Large intestine (tissue), 3 donors: ENCODE measurements around the gene GABRD. TPM values are rescaled to one million over a fixed set of nuclear protein-coding genes. Genes with fewer than 3 reads are reported as not detected.

ENCODE experiments used
- DNase-seq, 2 donors: peaks; one replicate each; pipeline versions ENCODE4 v3.0.0 to v3.0.0-alpha.2; 2013
- H3K27ac ChIP-seq: one replicate; pipeline ENCODE4 v1.5.1; 2013; ENCODE audit warnings: low read length
- H3K27me3 ChIP-seq: 2 replicates; pipeline ENCODE4 v1.6.1; 2013; ENCODE audit warnings: low read length; ENCODE audit not compliant: control insufficient read depth, insufficient read depth
- H3K36me3 ChIP-seq: 2 replicates; pipeline ENCODE4 v1.6.1; 2013; ENCODE audit warnings: low read length; ENCODE audit not compliant: control insufficient read depth, insufficient read depth
- H3K4me1 ChIP-seq: one replicate; pipeline ENCODE4 v1.6.1; 2013; ENCODE audit warnings: low read length; ENCODE audit not compliant: control insufficient read depth, insufficient read depth
- H3K4me3 ChIP-seq: one replicate; pipeline ENCODE4 v1.5.1; 2013; ENCODE audit warnings: low read length
- H3K9me3 ChIP-seq: one replicate; pipeline ENCODE4 v1.6.1; 2013; ENCODE audit warnings: mild to moderate bottlenecking, low read depth, low read length, moderate library complexity; ENCODE audit not compliant: control insufficient read depth
- WGBS: methylation state at CpG from one replicate; pipeline ENCODE4 v1.1.5; 2013; ENCODE audit warnings: low lambda C conversion rate; ENCODE audit not compliant: insufficient coverage; 5-methylcytosine and 5-hydroxymethylcytosine counted together
- polyA plus RNA-seq: library from polyadenylated mRNA; unstranded; fragments of 120-200 nt; gene quantifications from one replicate; pipeline ENCODE4 v1.2.1, GENCODE V29; 2013

Gene GABRD
- polyA plus RNA-seq, 1 donor: 0.54 TPM

- Histone ChIP-seq H3K27me3 (peaks cover 3% of the 10 kb centered on the region), H3K9me3 (peaks cover 38% of the 10 kb centered on the region), H3K27ac (no peak overlapping the region), H3K36me3 (peaks cover 49% of the 10 kb centered on the region), H3K4me3 (no peak overlapping the region), H3K4me1 (peaks cover 5% of the 10 kb centered on the region)
- 92% methylated on average over 2 of the region's 7 CpGs for WGBS
- DNase-seq: no peak
Observed at GRCh38 chr1:2078170-2078569, 59.0 kb downstream of the GABRD start.

GRCh38 chr1:2079396-2080085, 60.4 kb downstream of the GABRD start:
- no peak overlapping the region for H3K27ac ChIP-seq
- H3K4me1 ChIP-seq: no peaks in the 10 kb centered on the region
- DNase-seq: no peak
- no peak overlapping the region for H3K4me3 ChIP-seq
- no CpG with 5 or more reads among the region's 28 CpGs for WGBS
- H3K9me3 ChIP-seq: peaks cover 36% of the 10 kb centered on the region
- H3K27me3 ChIP-seq: no peaks in the 10 kb centered on the region
- H3K36me3 ChIP-seq: peaks cover 47% of the 10 kb centered on the region

GRCh38 chr1:2080140-2080539, 61.0 kb downstream of the GABRD start:
- Histone ChIP-seq H3K27me3 (no peaks in the 10 kb centered on the region), H3K4me1 (no peaks in the 10 kb centered on the region), H3K36me3 (peaks cover 42% of the 10 kb centered on the region), H3K4me3 (no peak overlapping the region), H3K9me3 (peaks cover 31% of the 10 kb centered on the region), H3K27ac (no peak overlapping the region)
- DNase-seq: no peak
- WGBS: no CpG with 5 or more reads among the region's 16 CpGs

Other genes starting within 250 kb of the GABRD start
- 59.8 TPM for gene NADK, start 240.9 kb upstream of the GABRD start, polyA plus RNA-seq
- 226 TPM for gene GNB1, start 128.3 kb upstream of the GABRD start, polyA plus RNA-seq
- 1.8 TPM for gene CALML6, start 104.1 kb upstream of the GABRD start, polyA plus RNA-seq
- 18.5 TPM for gene TMEM52, start 100.1 kb upstream of the GABRD start, polyA plus RNA-seq
- 1.4 TPM for gene CFAP74, start 15.6 kb upstream of the GABRD start, polyA plus RNA-seq
- gene PRKCZ, start 31.1 kb downstream of the GABRD start, polyA plus RNA-seq: 68.6 TPM
- 59.6 TPM for gene FAAP20, start 175.4 kb downstream of the GABRD start, polyA plus RNA-seq
- gene SKI, start 209.0 kb downstream of the GABRD start, polyA plus RNA-seq: 46.1 TPM